Nephron progenitor cell (in vitro differentiated cells): ENCODE data around the gene TSPAN12.

Source experiments
- DNase-seq: peaks from one replicate; pipeline ENCODE4 v3.0.0; 2021
- H3K27ac Mint-ChIP-seq: 2 replicates; pipeline ENCODE4 v1.8.0; 2021; ENCODE audit warnings: mild to moderate bottlenecking, moderate library complexity, mixed read lengths
- H3K27me3 Mint-ChIP-seq: 2 replicates; pipeline ENCODE4 v1.8.0; 2021; ENCODE audit warnings: mild to moderate bottlenecking, low read depth, mixed read lengths; ENCODE audit not compliant: poor library complexity
- H3K36me3 Mint-ChIP-seq: 2 replicates; pipeline ENCODE4 v1.8.0; 2021; ENCODE audit warnings: low read depth, mixed read lengths
- H3K4me1 Mint-ChIP-seq: 2 replicates; pipeline ENCODE4 v1.8.0; 2021; ENCODE audit warnings: mixed read lengths
- H3K4me3 Mint-ChIP-seq: 2 replicates; pipeline ENCODE4 v1.8.0; 2021; ENCODE audit warnings: mild to moderate bottlenecking, moderate library complexity, mixed read lengths
- H3K9me3 Mint-ChIP-seq: 2 replicates; pipeline ENCODE4 v1.8.0; 2021; ENCODE audit warnings: mild to moderate bottlenecking, moderate library complexity, mixed read lengths
- CTCF ChIP-seq: fragments of 200-600 bp; sonication (generic); IDR thresholded peaks from 2 replicates; pipeline ENCODE4 v1.5.0; 2021; ENCODE audit warnings: antibody characterized with exemption

TSPAN12 gene

GRCh38 chr7:120742372-120742771 lies 115.6 kb downstream of the TSPAN12 start:
- TF ChIP-seq CTCF, result no peak
- peak; percentile 15 for DNase-seq
- H3K36me3 Mint-ChIP-seq, result no peaks in the 10 kb centered on the region
- H3K4me1 Mint-ChIP-seq, result peaks cover 13% of the 10 kb centered on the region
- H3K27ac Mint-ChIP-seq, result no peak overlapping the region
- H3K4me3 Mint-ChIP-seq, result peak overlapping the region; percentile 3
- no peaks in the 10 kb centered on the region for H3K27me3 Mint-ChIP-seq
- H3K9me3 Mint-ChIP-seq, result no peaks in the 10 kb centered on the region

GRCh38 chr7:120741371-120742042 lies 116.4 kb downstream of the TSPAN12 start:
- no peak overlapping the region for H3K27ac Mint-ChIP-seq
- H3K27me3 Mint-ChIP-seq, result no peaks in the 10 kb centered on the region
- H3K4me3 Mint-ChIP-seq, result no peak overlapping the region
- TF ChIP-seq CTCF, result no peak
- H3K36me3 Mint-ChIP-seq, result no peaks in the 10 kb centered on the region
- no peaks in the 10 kb centered on the region for H3K9me3 Mint-ChIP-seq
- peaks cover 13% of the 10 kb centered on the region for H3K4me1 Mint-ChIP-seq
- no peak for DNase-seq

GRCh38 chr7:120740348-120740747 lies 117.6 kb downstream of the TSPAN12 start:
- no peak for TF ChIP-seq CTCF
- no peaks in the 10 kb centered on the region for H3K36me3 Mint-ChIP-seq
- no peak overlapping the region for H3K4me3 Mint-ChIP-seq
- peaks cover 13% of the 10 kb centered on the region for H3K4me1 Mint-ChIP-seq
- H3K27me3 Mint-ChIP-seq, result no peaks in the 10 kb centered on the region
- H3K27ac Mint-ChIP-seq, result no peak overlapping the region
- H3K9me3 Mint-ChIP-seq, result no peaks in the 10 kb centered on the region
- DNase-seq, result no peak

- DNase-seq, result no peak
- H3K27ac Mint-ChIP-seq, result no peak overlapping the region
- peaks cover 13% of the 10 kb centered on the region for H3K4me1 Mint-ChIP-seq
- no peak for TF ChIP-seq CTCF
- no peaks in the 10 kb centered on the region for H3K9me3 Mint-ChIP-seq
- H3K27me3 Mint-ChIP-seq, result no peaks in the 10 kb centered on the region
- H3K36me3 Mint-ChIP-seq, result no peaks in the 10 kb centered on the region
- H3K4me3 Mint-ChIP-seq, result no peak overlapping the region
Observed at GRCh38 chr7:120738816-120739215, 119.1 kb downstream of the TSPAN12 start.
